Keratinocyte (primary cell): Measurements from ENCODE around the gene DDX46. TPM values are rescaled to one million over a fixed set of nuclear protein-coding genes. Genes with fewer than 3 reads are reported as not detected.

Source experiments
- DNase-seq: peaks from one replicate; pipeline ENCODE4 v3.0.0-alpha.2; 2011; ENCODE audit warnings: low read depth, missing footprints, low spot score
- FAIRE-seq: peaks from 2 replicates; lab custom pipeline; 2011; peaks lifted over from hg19 to GRCh38; lab: Jason Lieb, UNC
- H2AFZ ChIP-seq: 2 replicates; pipeline ENCODE4 v1.6.0; 2012; ENCODE audit warnings: low read length, control low read depth, inconsistent platforms; ENCODE audit not compliant: control insufficient read depth
- H3K27ac ChIP-seq: 2 replicates; pipeline ENCODE4 v1.5.1; 2011; ENCODE audit warnings: low read length; ENCODE audit not compliant: control insufficient read depth, insufficient read depth
- H3K27me3 ChIP-seq: 3 replicates; pipeline ENCODE4 v1.6.0; 2011; ENCODE audit warnings: low read length; ENCODE audit not compliant: control insufficient read depth, insufficient read depth; ENCODE audit errors: extremely low read depth
- H3K36me3 ChIP-seq, 2 experiments: 2 replicates in 1 of 2; 3 replicates in 1 of 2; pipeline ENCODE4 v1.5.1; 2011; ENCODE audit warnings: low read length in 2 of 2, mild to moderate bottlenecking in 1 of 2; ENCODE audit not compliant: control insufficient read depth in 2 of 2, insufficient read depth in 2 of 2; ENCODE audit errors: extremely low read depth in 1 of 2
- H3K4me1 ChIP-seq: 3 replicates; pipeline ENCODE4 v1.5.1; 2011; ENCODE audit warnings: low read length; ENCODE audit not compliant: control insufficient read depth, insufficient read depth; ENCODE audit errors: extremely low read depth
- H3K4me2 ChIP-seq: 3 replicates; pipeline ENCODE4 v1.6.0; 2011; ENCODE audit warnings: low read depth, low read length; ENCODE audit not compliant: control insufficient read depth, insufficient read depth; ENCODE audit errors: extremely low read depth
- H3K4me3 ChIP-seq, 3 experiments: fragments of 200-600 bp in 1 of 3; sonication (generic) in 1 of 3; 2 replicates in 2 of 3; 3 replicates in 1 of 3; pipeline ENCODE4 v1.5.1; 2011 to 2016; ENCODE audit warnings: low read length in 3 of 3, mild to moderate bottlenecking in 3 of 3, control low read depth in 2 of 3, inconsistent platforms in 1 of 3, low read depth in 1 of 3, mixed read lengths in 1 of 3, mixed run types in 1 of 3, moderate library complexity in 1 of 3; ENCODE audit not compliant: control insufficient read depth in 2 of 3, insufficient read depth in 2 of 3; ENCODE audit errors: extremely low read depth in 1 of 3
- H3K79me2 ChIP-seq: 2 replicates; pipeline ENCODE4 v1.6.0; 2012; ENCODE audit warnings: low read length; ENCODE audit not compliant: control insufficient read depth, insufficient read depth
- H3K9ac ChIP-seq: 3 replicates; pipeline ENCODE4 v1.6.0; 2011; ENCODE audit warnings: low read length; ENCODE audit not compliant: control insufficient read depth, insufficient read depth; ENCODE audit errors: extremely low read depth
- H3K9me1 ChIP-seq: 3 replicates; pipeline ENCODE4 v1.6.0; 2011; ENCODE audit warnings: low read length; ENCODE audit not compliant: control insufficient read depth, insufficient read depth; ENCODE audit errors: extremely low read depth
- H3K9me3 ChIP-seq: 2 replicates; pipeline ENCODE4 v1.5.1; 2012; ENCODE audit warnings: low read depth, low read length; ENCODE audit not compliant: control insufficient read depth
- H4K20me1 ChIP-seq: 3 replicates; pipeline ENCODE4 v1.6.0; 2011; ENCODE audit warnings: low read length; ENCODE audit not compliant: control insufficient read depth, insufficient read depth; ENCODE audit errors: extremely low read depth
- CTCF ChIP-seq, 3 experiments: IDR thresholded peaks in 1 of 3; conservative IDR thresholded peaks in 1 of 3; optimal IDR thresholded peaks in 1 of 3; 2 replicates in 2 of 3; 3 replicates in 1 of 3; pipeline versions ENCODE3 to v1.5.1; 2011; ENCODE audit warnings: low read length in 3 of 3, mild to moderate bottlenecking in 3 of 3, moderate library complexity in 2 of 3, control low read depth in 1 of 3, inconsistent platforms in 1 of 3; ENCODE audit not compliant: insufficient read depth in 2 of 3; ENCODE audit errors: extremely low read depth in 1 of 3
- EZH2 ChIP-seq: IDR thresholded peaks from one replicate; pipeline ENCODE4 v1.6.1; 2012; ENCODE audit warnings: inconsistent platforms, mild to moderate bottlenecking, low read length, moderate library complexity
- dilution Hi-C: fragments of 300-500 bp; cut with MboI; formaldehyde crosslinking; loops from one replicate; pipeline ENCODE4 v1.7.0; 2020; ENCODE audit warnings: low sequenced_read_pairs; ENCODE audit not compliant: extremely low pct_ligation_motif_present
- polyA plus RNA-seq, 5 experiments: library from polyadenylated mRNA; depleted of rRNA in 3 of 5; stranded (reverse) in 3 of 5; stranded (forward) in 1 of 5; unstranded in 1 of 5; fragments of >200 nt; gene quantifications; 1 replicate in 1 of 5; 2 replicates in 3 of 5; 3 replicates in 1 of 5; pipeline versions ENCODE4 v1.2.1 to v1.2.3, GENCODE V29; 2011 to 2012; ENCODE audit warnings: missing spikeins in 2 of 5, low read depth in 1 of 5, low replicate concordance in 1 of 5

Gene DDX46
- polyA plus RNA-seq, 1 donor (not counting 4 experiments of a cell fraction or from before 2014, with no cell fraction given) = 39.0 TPM

- Histone ChIP-seq H3K4me2 (peak overlapping the region; percentile 86), H3K36me3 (peaks cover 0 to 6% of the 10 kb centered on the region in 2 experiments), H3K27ac (peak overlapping the region; percentile 86), H3K9me1 (no peaks in the 10 kb centered on the region), H3K79me2 (peaks cover 34% of the 10 kb centered on the region), H3K27me3 (no peaks in the 10 kb centered on the region), H2AFZ (peak overlapping the region; percentile 84), H3K4me1 (peaks cover 7% of the 10 kb centered on the region), H3K4me3 (peak overlapping the region; percentile 49 to 95 (median 90)), H4K20me1 (no peaks in the 10 kb centered on the region), H3K9ac (peak overlapping the region; percentile 93), H3K9me3 (no peaks in the 10 kb centered on the region)
- no peak for FAIRE-seq
- TF ChIP-seq EZH2 = no peak
- no peak for TF ChIP-seq CTCF (optimal IDR thresholded peaks at IDR 0.05 in 1 of 3, IDR thresholded peaks at IDR 0.05 in 1 of 3, conservative IDR thresholded peaks at IDR 0.05 in 1 of 3; ENCODE audit: extremely low read depth in 1 of 3, insufficient read depth in 2 of 3, low read length in 3 of 3)
- dilution Hi-C loops = no loop called here
- DNase-seq = no peak
These were observed 86.8 kb downstream of the DDX46 start for GRCh38 chr5:134845335-134845851.

GRCh38 chr5:134845852-134846640, 87.5 kb downstream of the DDX46 start, which contains the start of gene C5orf24:
Gene C5orf24, plus strand, starts transcription at chr5:134845968. Its CDS starts 8,933 bp downstream, at chr5:134854901.
- Histone ChIP-seq H3K36me3 (peaks cover 0 to 3% of the 10 kb centered on the region in 2 experiments), H3K4me1 (peaks cover 7% of the 10 kb centered on the region), H3K9ac (peak within 1 kb of the TSS; percentile 93), H3K27me3 (no peaks in the 10 kb centered on the region), H3K27ac (peak within 1 kb of the TSS; percentile 86), H3K79me2 (peaks cover 35% of the 10 kb centered on the region), H3K9me3 (no peaks in the 10 kb centered on the region), H4K20me1 (no peaks in the 10 kb centered on the region), H2AFZ (peak within 1 kb of the TSS; percentile 84), H3K4me2 (peak within 1 kb of the TSS; percentile 86), H3K9me1 (no peaks in the 10 kb centered on the region), H3K4me3 (peak within 1 kb of the TSS; percentile 87 to 95 (median 90))
- DNase-seq = peak; percentile 73
- no peak for FAIRE-seq
- TF ChIP-seq CTCF (optimal IDR thresholded peaks at IDR 0.05 in 1 of 3, IDR thresholded peaks at IDR 0.05 in 1 of 3, conservative IDR thresholded peaks at IDR 0.05 in 1 of 3; ENCODE audit: extremely low read depth in 1 of 3, insufficient read depth in 2 of 3, low read length in 3 of 3) (no peak), EZH2 (no peak)
- dilution Hi-C loops = no loop called here
